Neural cell (in vitro differentiated cells): Measurements from ENCODE around the gene COL18A1. TPM values are rescaled to one million over a fixed set of nuclear protein-coding genes. Genes with fewer than 3 reads are reported as not detected.

ENCODE experiments used
- H2AFZ ChIP-seq: fragments of 200-600, 300-800 bp; sonication (generic), shearing (Covaris generic); 2 replicates; pipeline ENCODE4 v1.6.0; 2014; ENCODE audit warnings: low read depth, mild to moderate bottlenecking, antibody characterized with exemption, low read length, moderate library complexity
- H3F3A ChIP-seq: fragments of 200-600 bp; shearing (Covaris generic); 2 replicates; pipeline ENCODE4 v1.6.1; 2016; ENCODE audit warnings: mild to moderate bottlenecking, moderate library complexity, mixed read lengths, antibody characterized with exemption, low read length; ENCODE audit not compliant: insufficient read depth, poor library complexity, severe bottlenecking
- H3K27ac ChIP-seq: fragments of 200-600, 300-800 bp; sonication (generic), shearing (Covaris generic); 2 replicates; pipeline ENCODE4 v1.5.1; 2014; ENCODE audit warnings: mild to moderate bottlenecking, low read length, moderate library complexity
- H3K27me3 ChIP-seq: fragments of 300-800, 200-600 bp; sonication (generic), shearing (Covaris generic); 2 replicates; pipeline ENCODE4 v1.6.0; 2014; ENCODE audit warnings: mild to moderate bottlenecking, low read depth, low read length, moderate library complexity; ENCODE audit not compliant: insufficient read depth
- H3K36me3 ChIP-seq: fragments of 300-800, 200-600 bp; sonication (generic), shearing (Covaris generic); 2 replicates; pipeline ENCODE4 v1.5.1; 2014; ENCODE audit warnings: mild to moderate bottlenecking, antibody characterized with exemption, low read length, moderate library complexity; ENCODE audit not compliant: insufficient read depth
- H3K4me2 ChIP-seq: fragments of 300-800, 200-600 bp; sonication (generic), shearing (Covaris generic); 2 replicates; pipeline ENCODE4 v1.6.0; 2014; ENCODE audit warnings: mild to moderate bottlenecking, low read length
- H3K4me3 ChIP-seq: fragments of 300-800, 200-600 bp; sonication (generic), shearing (Covaris generic); 2 replicates; pipeline ENCODE4 v1.5.1; 2014; ENCODE audit warnings: mild to moderate bottlenecking, low read length, moderate library complexity
- H3K79me2 ChIP-seq: fragments of 200-600 bp; shearing (Covaris generic); replicated peaks from 2 replicates; pipeline ENCODE4 v1.6.0; 2014; ENCODE audit warnings: mild to moderate bottlenecking, low read length, moderate library complexity; ENCODE audit not compliant: insufficient read depth
- H3K9ac ChIP-seq: fragments of 300-800, 200-600 bp; sonication (generic), shearing (Covaris generic); 2 replicates; pipeline ENCODE4 v1.6.1; 2016; ENCODE audit warnings: mild to moderate bottlenecking, low read length, mixed read lengths
- H3K9me2 ChIP-seq: fragments of 200-600 bp; shearing (Covaris generic); 2 replicates; pipeline ENCODE4 v1.6.1; 2016; ENCODE audit warnings: mild to moderate bottlenecking, low read length, mixed read lengths; ENCODE audit not compliant: insufficient read depth
- H3K9me3 ChIP-seq: fragments of 200-600, 300-800 bp; sonication (generic), shearing (Covaris generic); 2 replicates; pipeline ENCODE4 v1.6.1; 2016; ENCODE audit warnings: mild to moderate bottlenecking, mixed run types, low read length, moderate library complexity, mixed read lengths
- H4K20me1 ChIP-seq: fragments of 200-600 bp; shearing (Covaris generic); 2 replicates; pipeline ENCODE4 v1.6.1; 2016; ENCODE audit warnings: mild to moderate bottlenecking, mixed run types; ENCODE audit not compliant: insufficient read depth
- CTCF ChIP-seq: fragments of 450-650 bp; IDR thresholded peaks from 2 replicates; pipeline ENCODE4 v1.5.1; 2014; ENCODE audit warnings: antibody characterized with exemption, mild to moderate bottlenecking, moderate library complexity; ENCODE audit not compliant: poor library complexity, severe bottlenecking
- EP300 ChIP-seq: fragments of 450-650 bp; conservative IDR thresholded peaks from 2 replicates; pipeline ENCODE4 v1.6.1; 2014; ENCODE audit warnings: antibody characterized with exemption, mild to moderate bottlenecking, moderate library complexity; ENCODE audit not compliant: poor library complexity, severe bottlenecking
- EZH2 ChIP-seq: fragments of 200-600, 300-800 bp; shearing (Covaris generic), sonication (generic); IDR thresholded peaks from 2 replicates; pipeline ENCODE4 v1.6.1; 2014; ENCODE audit warnings: antibody characterized with exemption, low read length, borderline replicate concordance, mild to moderate bottlenecking; ENCODE audit not compliant: insufficient read depth, poor library complexity, severe bottlenecking
- MXI1 ChIP-seq: fragments of 450-650 bp; conservative IDR thresholded peaks from 2 replicates; pipeline ENCODE4 v1.6.1; 2014; ENCODE audit warnings: antibody characterized with exemption, mild to moderate bottlenecking; ENCODE audit not compliant: poor library complexity, severe bottlenecking
- POLR2AphosphoS5 ChIP-seq: IDR thresholded peaks from 2 replicates; pipeline ENCODE4 v1.6.1; 2012
- RAD21 ChIP-seq: fragments of 450-650 bp; conservative IDR thresholded peaks from 2 replicates; pipeline ENCODE4 v1.6.1; 2014; ENCODE audit warnings: antibody characterized with exemption, mild to moderate bottlenecking, moderate library complexity
- REST ChIP-seq: IDR thresholded peaks from 2 replicates; pipeline ENCODE4 v1.6.1; 2012; ENCODE audit warnings: borderline replicate concordance
- SMC3 ChIP-seq: fragments of 450-650 bp; conservative IDR thresholded peaks from 2 replicates; pipeline ENCODE4 v1.6.1; 2014; ENCODE audit warnings: antibody characterized with exemption, mild to moderate bottlenecking, moderate library complexity; ENCODE audit not compliant: poor library complexity
- TAF1 ChIP-seq: IDR thresholded peaks from 2 replicates; pipeline ENCODE4 v1.6.1; 2012; ENCODE audit warnings: low read depth
- polyA plus RNA-seq: library from polyadenylated mRNA; depleted of rRNA; stranded (reverse); fragments of >200 nt; gene quantifications from 2 replicates; pipeline ENCODE4 v1.2.3, GENCODE V29; 2014

Gene COL18A1
- polyA plus RNA-seq, 1 donor from 2014 or later: 2.5 TPM

- no peak for TF ChIP-seq EZH2
- no peak for TF ChIP-seq POLR2AphosphoS5
- TF ChIP-seq REST: no peak
- no peak for TF ChIP-seq SMC3
- no peak for TF ChIP-seq MXI1
- TF ChIP-seq EP300: no peak
- no peak for TF ChIP-seq TAF1
- TF ChIP-seq CTCF: no peak
- TF ChIP-seq RAD21: no peak
- no peaks in the 10 kb centered on the region for H3K36me3 ChIP-seq
- no peak overlapping the region for H3K4me3 ChIP-seq
- no peaks in the 10 kb centered on the region for H3K27me3 ChIP-seq
- H4K20me1 ChIP-seq: no peaks in the 10 kb centered on the region
- H3K9me3 ChIP-seq: no peaks in the 10 kb centered on the region
- no peak overlapping the region for H3K4me2 ChIP-seq
- no peaks in the 10 kb centered on the region for H3K79me2 ChIP-seq
- H3F3A ChIP-seq: no peaks in the 10 kb centered on the region
- no peak overlapping the region for H2AFZ ChIP-seq
- no peaks in the 10 kb centered on the region for H3K9me2 ChIP-seq
- H3K9ac ChIP-seq: no peak overlapping the region
- no peak overlapping the region for H3K27ac ChIP-seq
These were observed 19.4 kb upstream of the COL18A1 start for GRCh38 chr21:45385549-45386050.

GRCh38 chr21:45386336-45386727, 18.6 kb upstream of the COL18A1 start:
- no peaks in the 10 kb centered on the region for H3K9me2 ChIP-seq
- H3K27me3 ChIP-seq: no peaks in the 10 kb centered on the region
- no peaks in the 10 kb centered on the region for H3F3A ChIP-seq
- H3K9ac ChIP-seq: no peak overlapping the region
- TF ChIP-seq MXI1: no peak
- TF ChIP-seq EZH2: no peak
- no peak for TF ChIP-seq TAF1
- no peak for TF ChIP-seq RAD21
- no peak for TF ChIP-seq CTCF
- TF ChIP-seq EP300: no peak
- TF ChIP-seq SMC3: no peak
- TF ChIP-seq REST: no peak
- no peak for TF ChIP-seq POLR2AphosphoS5
- no peak overlapping the region for H2AFZ ChIP-seq
- H3K4me2 ChIP-seq: no peak overlapping the region
- no peak overlapping the region for H3K27ac ChIP-seq
- H4K20me1 ChIP-seq: no peaks in the 10 kb centered on the region
- no peak overlapping the region for H3K4me3 ChIP-seq
- no peaks in the 10 kb centered on the region for H3K79me2 ChIP-seq
- no peaks in the 10 kb centered on the region for H3K36me3 ChIP-seq
- no peaks in the 10 kb centered on the region for H3K9me3 ChIP-seq
